HEK293 (cell line): ENCODE data around the gene ASNSD1.

Source experiments
- KLF8 ChIP-seq: fragments of 450-650 bp; formaldehyde crosslinking; IDR thresholded peaks from 2 replicates; pipeline ENCODE4 v1.5.1; 2016; ENCODE audit warnings: missing biosample characterization, missing genetic modification characterization
- OSR2 ChIP-seq: fragments of 450-650 bp; formaldehyde crosslinking; IDR thresholded peaks from 2 replicates; pipeline ENCODE4 v1.5.1; 2016; ENCODE audit warnings: missing biosample characterization, missing genetic modification characterization
- OVOL3 ChIP-seq: fragments of 450-650 bp; formaldehyde crosslinking; IDR thresholded peaks from 2 replicates; pipeline ENCODE4 v1.5.1; 2016; ENCODE audit warnings: missing biosample characterization, missing genetic modification characterization
- SCRT2 ChIP-seq: fragments of 450-650 bp; formaldehyde crosslinking; IDR thresholded peaks from 2 replicates; pipeline ENCODE4 v1.5.1; 2016; ENCODE audit warnings: missing biosample characterization, missing genetic modification characterization
- ZBTB8A ChIP-seq: fragments of 450-650 bp; formaldehyde crosslinking; IDR thresholded peaks from 2 replicates; pipeline ENCODE4 v1.5.1; 2016; ENCODE audit warnings: missing biosample characterization, missing genetic modification characterization
- ZFP69B ChIP-seq: fragments of 450-650 bp; formaldehyde crosslinking; IDR thresholded peaks from 2 replicates; pipeline ENCODE4 v1.5.1; 2016; ENCODE audit warnings: missing biosample characterization, missing genetic modification characterization
- ZNF138 ChIP-seq: fragments of 450-650 bp; formaldehyde crosslinking; IDR thresholded peaks from 2 replicates; pipeline ENCODE4 v1.5.1; 2016; ENCODE audit warnings: missing biosample characterization, missing genetic modification characterization, borderline replicate concordance
- ZNF23 ChIP-seq: fragments of 450-650 bp; formaldehyde crosslinking; IDR thresholded peaks from 2 replicates; pipeline ENCODE4 v1.5.1; 2016; ENCODE audit warnings: missing biosample characterization, missing genetic modification characterization, borderline replicate concordance
- ZNF248 ChIP-seq: fragments of 450-650 bp; formaldehyde crosslinking; IDR thresholded peaks from 2 replicates; pipeline ENCODE4 v1.5.1; 2017; ENCODE audit warnings: missing biosample characterization, missing genetic modification characterization
- ZNF292 ChIP-seq: fragments of 450-650 bp; formaldehyde crosslinking; IDR thresholded peaks from 2 replicates; pipeline ENCODE4 v1.5.1; 2016; ENCODE audit warnings: low read depth, missing biosample characterization, missing genetic modification characterization, borderline replicate concordance
- ZNF350 ChIP-seq: fragments of 450-650 bp; formaldehyde crosslinking; IDR thresholded peaks from 2 replicates; pipeline ENCODE4 v1.5.0; 2017; ENCODE audit warnings: missing biosample characterization, mild to moderate bottlenecking, missing genetic modification characterization
- ZNF366 ChIP-seq: fragments of 450-650 bp; formaldehyde crosslinking; conservative IDR thresholded peaks from 2 replicates; pipeline ENCODE4 v1.5.1; 2016; ENCODE audit warnings: missing biosample characterization, missing genetic modification characterization
- ZNF530 ChIP-seq: fragments of 450-650 bp; formaldehyde crosslinking; IDR thresholded peaks from 2 replicates; pipeline ENCODE4 v1.5.1; 2016; ENCODE audit warnings: low read depth, missing biosample characterization, missing genetic modification characterization
- ZNF558 ChIP-seq: fragments of 450-650 bp; formaldehyde crosslinking; IDR thresholded peaks from 2 replicates; pipeline ENCODE4 v1.5.1; 2016; ENCODE audit warnings: missing biosample characterization, missing genetic modification characterization
- ZNF571 ChIP-seq: fragments of 450-650 bp; formaldehyde crosslinking; IDR thresholded peaks from 2 replicates; pipeline ENCODE4 v1.5.0; 2017; ENCODE audit warnings: missing biosample characterization, missing genetic modification characterization
- ZNF600 ChIP-seq: fragments of 450-650 bp; formaldehyde crosslinking; IDR thresholded peaks from 2 replicates; pipeline ENCODE4 v1.5.1; 2016; ENCODE audit warnings: missing biosample characterization, missing genetic modification characterization
- ZNF660 ChIP-seq: fragments of 450-650 bp; IDR thresholded peaks from 2 replicates; pipeline ENCODE4 v1.5.1; 2018; ENCODE audit warnings: missing biosample characterization, mild to moderate bottlenecking, missing genetic modification characterization
- ZNF776 ChIP-seq: fragments of 450-650 bp; formaldehyde crosslinking; IDR thresholded peaks from 2 replicates; pipeline ENCODE4 v1.5.0; 2017; ENCODE audit warnings: missing biosample characterization, missing genetic modification characterization, borderline replicate concordance
- ZNF830 ChIP-seq: fragments of 450-650 bp; IDR thresholded peaks from 2 replicates; pipeline ENCODE4 v1.5.0; 2018; ENCODE audit warnings: missing biosample characterization, missing genetic modification characterization, low read depth, mild to moderate bottlenecking, moderate library complexity
- ZNF837 ChIP-seq: fragments of 450-650 bp; formaldehyde crosslinking; IDR thresholded peaks from 2 replicates; pipeline ENCODE4 v1.5.1; 2016; ENCODE audit warnings: missing biosample characterization, missing genetic modification characterization
- ZSCAN16 ChIP-seq: fragments of 450-650 bp; formaldehyde crosslinking; IDR thresholded peaks from 2 replicates; pipeline ENCODE4 v1.5.1; 2016; ENCODE audit warnings: missing biosample characterization, missing genetic modification characterization
- ZSCAN23 ChIP-seq: fragments of 450-650 bp; formaldehyde crosslinking; IDR thresholded peaks from 2 replicates; pipeline ENCODE4 v1.5.1; 2016; ENCODE audit warnings: missing biosample characterization, missing genetic modification characterization
- TF ChIP-seq, protein P1 (sequence below): fragments of 450-650 bp; formaldehyde crosslinking; IDR thresholded peaks from 2 replicates; pipeline ENCODE4 v1.5.1; 2017; ENCODE audit warnings: missing biosample characterization, mild to moderate bottlenecking, missing genetic modification characterization, moderate library complexity
- TF ChIP-seq, protein P2 (sequence below): fragments of 450-650 bp; formaldehyde crosslinking; IDR thresholded peaks from 2 replicates; pipeline ENCODE4 v1.5.1; 2017; ENCODE audit warnings: missing biosample characterization, missing genetic modification characterization
- TF ChIP-seq, protein P3 (sequence below): fragments of 450-650 bp; IDR thresholded peaks from 2 replicates; pipeline ENCODE4 v1.5.1; 2018; ENCODE audit warnings: missing biosample characterization, missing genetic modification characterization
- TF ChIP-seq, protein P4 (sequence below): fragments of 450-650 bp; formaldehyde crosslinking; IDR thresholded peaks from 2 replicates; pipeline ENCODE4 v1.5.1; 2016; ENCODE audit warnings: missing biosample characterization, missing genetic modification characterization, borderline replicate concordance
- TF ChIP-seq, protein P5 (sequence below): fragments of 450-650 bp; formaldehyde crosslinking; IDR thresholded peaks from 2 replicates; pipeline ENCODE4 v1.5.1; 2016; ENCODE audit warnings: missing biosample characterization, missing genetic modification characterization
- TF ChIP-seq, protein P6 (sequence below): fragments of 450-650 bp; IDR thresholded peaks from 2 replicates; pipeline ENCODE4 v1.5.1; 2018; ENCODE audit warnings: missing biosample characterization, mild to moderate bottlenecking, missing genetic modification characterization
- TF ChIP-seq, protein P7 (sequence below): fragments of 450-650 bp; formaldehyde crosslinking; IDR thresholded peaks from 2 replicates; pipeline ENCODE4 v1.5.1; 2016; ENCODE audit warnings: missing biosample characterization, missing genetic modification characterization

The ASNSD1 gene

DNA sequence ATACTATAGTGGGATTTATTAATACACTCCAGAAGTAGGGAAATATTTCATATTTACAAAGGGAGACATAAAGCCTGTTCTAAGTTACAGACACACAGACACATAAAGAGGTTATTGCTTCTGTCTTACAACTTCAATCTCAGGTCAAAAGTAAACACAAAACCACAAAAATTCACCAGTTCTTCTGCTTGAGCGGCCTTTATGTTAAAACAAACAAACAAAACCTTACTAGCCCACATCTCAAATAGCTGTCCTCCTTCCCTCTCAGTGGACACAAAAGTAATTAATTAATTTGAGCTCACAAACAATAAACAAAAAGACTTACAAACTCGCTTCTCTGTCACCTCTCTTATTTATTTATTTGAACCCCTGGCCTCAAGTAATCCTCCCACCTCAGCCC is 1.5 kb upstream of the ASNSD1 start (continued):
- TF ChIP-seq, protein P1, sequence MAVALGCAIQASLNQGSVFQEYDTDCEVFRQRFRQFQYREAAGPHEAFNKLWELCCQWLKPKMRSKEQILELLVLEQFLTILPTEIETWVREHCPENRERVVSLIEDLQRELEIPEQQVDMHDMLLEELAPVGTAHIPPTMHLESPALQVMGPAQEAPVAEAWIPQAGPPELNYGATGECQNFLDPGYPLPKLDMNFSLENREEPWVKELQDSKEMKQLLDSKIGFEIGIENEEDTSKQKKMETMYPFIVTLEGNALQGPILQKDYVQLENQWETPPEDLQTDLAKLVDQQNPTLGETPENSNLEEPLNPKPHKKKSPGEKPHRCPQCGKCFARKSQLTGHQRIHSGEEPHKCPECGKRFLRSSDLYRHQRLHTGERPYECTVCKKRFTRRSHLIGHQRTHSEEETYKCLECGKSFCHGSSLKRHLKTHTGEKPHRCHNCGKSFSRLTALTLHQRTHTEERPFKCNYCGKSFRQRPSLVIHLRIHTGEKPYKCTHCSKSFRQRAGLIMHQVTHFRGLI (tag by site-specific recombination), result no peak
- TF ChIP-seq OVOL3 (tag by site-specific recombination) (0 out of 2 replicates have a peak, but pooled peaks have one; percentile 41), ZNF571 (tag by site-specific recombination) (no peak), ZNF366 (peak; percentile 93), ZNF600 (tag by site-specific recombination) (no peak), ZNF530 (tag by site-specific recombination) (no peak), ZNF248 (tag by site-specific recombination) (no peak), ZSCAN23 (no peak), ZSCAN16 (tag by site-specific recombination) (no peak), KLF8 (tag by site-specific recombination) (peak; percentile 54; the same call in 1 of the 2 replicates), ZFP69B (tag by site-specific recombination) (no peak), ZNF138 (tag by site-specific recombination) (no peak), ZBTB8A (tag by site-specific recombination) (no peak), ZNF23 (tag by site-specific recombination) (no peak), ZNF558 (tag by site-specific recombination) (no peak), ZNF830 (no peak), ZNF776 (tag by site-specific recombination) (no peak), ZNF292 (tag by site-specific recombination) (no peak), ZNF660 (tag by site-specific recombination) (no peak), SCRT2 (tag by site-specific recombination) (no peak), OSR2 (tag by site-specific recombination) (peak; percentile 85), ZNF837 (tag by site-specific recombination) (no peak), ZNF350 (tag by site-specific recombination) (no peak)
- TF ChIP-seq, protein P2, sequence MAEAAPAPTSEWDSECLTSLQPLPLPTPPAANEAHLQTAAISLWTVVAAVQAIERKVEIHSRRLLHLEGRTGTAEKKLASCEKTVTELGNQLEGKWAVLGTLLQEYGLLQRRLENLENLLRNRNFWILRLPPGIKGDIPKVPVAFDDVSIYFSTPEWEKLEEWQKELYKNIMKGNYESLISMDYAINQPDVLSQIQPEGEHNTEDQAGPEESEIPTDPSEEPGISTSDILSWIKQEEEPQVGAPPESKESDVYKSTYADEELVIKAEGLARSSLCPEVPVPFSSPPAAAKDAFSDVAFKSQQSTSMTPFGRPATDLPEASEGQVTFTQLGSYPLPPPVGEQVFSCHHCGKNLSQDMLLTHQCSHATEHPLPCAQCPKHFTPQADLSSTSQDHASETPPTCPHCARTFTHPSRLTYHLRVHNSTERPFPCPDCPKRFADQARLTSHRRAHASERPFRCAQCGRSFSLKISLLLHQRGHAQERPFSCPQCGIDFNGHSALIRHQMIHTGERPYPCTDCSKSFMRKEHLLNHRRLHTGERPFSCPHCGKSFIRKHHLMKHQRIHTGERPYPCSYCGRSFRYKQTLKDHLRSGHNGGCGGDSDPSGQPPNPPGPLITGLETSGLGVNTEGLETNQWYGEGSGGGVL, result no peak
- TF ChIP-seq, protein P3, sequence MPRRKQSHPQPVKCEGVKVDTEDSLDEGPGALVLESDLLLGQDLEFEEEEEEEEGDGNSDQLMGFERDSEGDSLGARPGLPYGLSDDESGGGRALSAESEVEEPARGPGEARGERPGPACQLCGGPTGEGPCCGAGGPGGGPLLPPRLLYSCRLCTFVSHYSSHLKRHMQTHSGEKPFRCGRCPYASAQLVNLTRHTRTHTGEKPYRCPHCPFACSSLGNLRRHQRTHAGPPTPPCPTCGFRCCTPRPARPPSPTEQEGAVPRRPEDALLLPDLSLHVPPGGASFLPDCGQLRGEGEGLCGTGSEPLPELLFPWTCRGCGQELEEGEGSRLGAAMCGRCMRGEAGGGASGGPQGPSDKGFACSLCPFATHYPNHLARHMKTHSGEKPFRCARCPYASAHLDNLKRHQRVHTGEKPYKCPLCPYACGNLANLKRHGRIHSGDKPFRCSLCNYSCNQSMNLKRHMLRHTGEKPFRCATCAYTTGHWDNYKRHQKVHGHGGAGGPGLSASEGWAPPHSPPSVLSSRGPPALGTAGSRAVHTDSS (tag by site-specific recombination), result no peak
- TF ChIP-seq, protein P4, sequence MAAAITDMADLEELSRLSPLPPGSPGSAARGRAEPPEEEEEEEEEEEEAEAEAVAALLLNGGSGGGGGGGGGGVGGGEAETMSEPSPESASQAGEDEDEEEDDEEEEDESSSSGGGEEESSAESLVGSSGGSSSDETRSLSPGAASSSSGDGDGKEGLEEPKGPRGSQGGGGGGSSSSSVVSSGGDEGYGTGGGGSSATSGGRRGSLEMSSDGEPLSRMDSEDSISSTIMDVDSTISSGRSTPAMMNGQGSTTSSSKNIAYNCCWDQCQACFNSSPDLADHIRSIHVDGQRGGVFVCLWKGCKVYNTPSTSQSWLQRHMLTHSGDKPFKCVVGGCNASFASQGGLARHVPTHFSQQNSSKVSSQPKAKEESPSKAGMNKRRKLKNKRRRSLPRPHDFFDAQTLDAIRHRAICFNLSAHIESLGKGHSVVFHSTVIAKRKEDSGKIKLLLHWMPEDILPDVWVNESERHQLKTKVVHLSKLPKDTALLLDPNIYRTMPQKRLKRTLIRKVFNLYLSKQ (tag by site-specific recombination), result no peak
- TF ChIP-seq, protein P5, sequence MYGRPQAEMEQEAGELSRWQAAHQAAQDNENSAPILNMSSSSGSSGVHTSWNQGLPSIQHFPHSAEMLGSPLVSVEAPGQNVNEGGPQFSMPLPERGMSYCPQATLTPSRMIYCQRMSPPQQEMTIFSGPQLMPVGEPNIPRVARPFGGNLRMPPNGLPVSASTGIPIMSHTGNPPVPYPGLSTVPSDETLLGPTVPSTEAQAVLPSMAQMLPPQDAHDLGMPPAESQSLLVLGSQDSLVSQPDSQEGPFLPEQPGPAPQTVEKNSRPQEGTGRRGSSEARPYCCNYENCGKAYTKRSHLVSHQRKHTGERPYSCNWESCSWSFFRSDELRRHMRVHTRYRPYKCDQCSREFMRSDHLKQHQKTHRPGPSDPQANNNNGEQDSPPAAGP, result no peak
- TF ChIP-seq, protein P6, sequence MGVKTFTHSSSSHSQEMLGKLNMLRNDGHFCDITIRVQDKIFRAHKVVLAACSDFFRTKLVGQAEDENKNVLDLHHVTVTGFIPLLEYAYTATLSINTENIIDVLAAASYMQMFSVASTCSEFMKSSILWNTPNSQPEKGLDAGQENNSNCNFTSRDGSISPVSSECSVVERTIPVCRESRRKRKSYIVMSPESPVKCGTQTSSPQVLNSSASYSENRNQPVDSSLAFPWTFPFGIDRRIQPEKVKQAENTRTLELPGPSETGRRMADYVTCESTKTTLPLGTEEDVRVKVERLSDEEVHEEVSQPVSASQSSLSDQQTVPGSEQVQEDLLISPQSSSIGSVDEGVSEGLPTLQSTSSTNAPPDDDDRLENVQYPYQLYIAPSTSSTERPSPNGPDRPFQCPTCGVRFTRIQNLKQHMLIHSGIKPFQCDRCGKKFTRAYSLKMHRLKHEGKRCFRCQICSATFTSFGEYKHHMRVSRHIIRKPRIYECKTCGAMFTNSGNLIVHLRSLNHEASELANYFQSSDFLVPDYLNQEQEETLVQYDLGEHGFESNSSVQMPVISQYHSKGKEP, result no peak
- TF ChIP-seq, protein P7, sequence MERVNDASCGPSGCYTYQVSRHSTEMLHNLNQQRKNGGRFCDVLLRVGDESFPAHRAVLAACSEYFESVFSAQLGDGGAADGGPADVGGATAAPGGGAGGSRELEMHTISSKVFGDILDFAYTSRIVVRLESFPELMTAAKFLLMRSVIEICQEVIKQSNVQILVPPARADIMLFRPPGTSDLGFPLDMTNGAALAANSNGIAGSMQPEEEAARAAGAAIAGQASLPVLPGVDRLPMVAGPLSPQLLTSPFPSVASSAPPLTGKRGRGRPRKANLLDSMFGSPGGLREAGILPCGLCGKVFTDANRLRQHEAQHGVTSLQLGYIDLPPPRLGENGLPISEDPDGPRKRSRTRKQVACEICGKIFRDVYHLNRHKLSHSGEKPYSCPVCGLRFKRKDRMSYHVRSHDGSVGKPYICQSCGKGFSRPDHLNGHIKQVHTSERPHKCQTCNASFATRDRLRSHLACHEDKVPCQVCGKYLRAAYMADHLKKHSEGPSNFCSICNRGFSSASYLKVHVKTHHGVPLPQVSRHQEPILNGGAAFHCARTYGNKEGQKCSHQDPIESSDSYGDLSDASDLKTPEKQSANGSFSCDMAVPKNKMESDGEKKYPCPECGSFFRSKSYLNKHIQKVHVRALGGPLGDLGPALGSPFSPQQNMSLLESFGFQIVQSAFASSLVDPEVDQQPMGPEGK (tag by site-specific recombination), result no peak; the same call in 1 of the 2 replicates
